Fibroblast of skin of right quadriceps (primary cell): ENCODE results near the gene FAU.
"Not testable (repeated sequence)": the region's sequence is repeated elsewhere in the genome, so short reads cannot be mapped to it uniquely, and the experiment has no call there.

ENCODE experiments used
- DNase-seq: peaks from one replicate; pipeline ENCODE4 v3.0.0-alpha.2; 2013

Gene FAU

DNA sequence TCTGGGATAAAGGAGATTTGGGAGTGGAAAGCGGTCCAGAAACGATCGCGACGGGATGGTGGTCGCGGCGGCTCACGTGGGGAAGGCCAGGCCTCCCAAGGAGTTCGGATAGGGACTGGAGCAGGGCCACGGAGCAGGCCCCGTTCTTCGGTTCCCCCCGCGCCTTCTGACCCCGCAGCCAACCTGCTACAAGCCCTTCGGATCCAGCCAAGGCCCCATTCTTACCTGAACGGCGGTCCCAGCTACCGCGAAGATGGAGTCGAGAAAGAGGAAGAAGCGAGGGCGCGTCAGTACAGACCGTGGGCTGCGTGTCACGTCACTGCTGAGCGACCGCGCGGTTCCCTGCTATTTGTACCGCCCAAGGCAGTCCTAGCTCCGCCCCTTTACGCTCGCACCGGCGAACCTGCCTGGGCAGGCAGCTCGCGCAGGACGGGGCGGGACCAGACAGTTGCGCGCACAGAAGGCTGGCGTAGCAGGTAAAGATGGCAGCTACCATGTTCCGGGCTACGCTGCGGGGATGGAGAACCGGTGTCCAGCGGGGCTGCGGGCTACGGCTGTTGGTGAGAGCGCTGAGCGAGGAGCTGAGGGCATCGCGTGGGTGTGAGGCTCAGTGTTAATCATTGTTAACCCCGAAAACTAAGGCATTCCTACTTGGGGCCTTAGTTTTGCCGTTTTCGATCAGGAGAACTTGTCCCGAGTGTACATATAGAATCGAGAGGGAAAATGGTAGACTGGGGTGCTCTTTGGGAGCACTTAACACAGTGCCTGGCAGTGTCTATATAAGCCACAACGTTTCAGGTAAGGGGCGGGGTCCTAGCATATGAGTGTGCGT lies at the start of gene FAU, which contains the start of gene MRPL49:
TSS of gene FAU (minus strand) at position 270 of the 832 bp plus-strand sequence. CDS start 321 bp downstream, outside the sequence.
TSS of gene MRPL49 (plus strand) at position 457 of the 832 bp plus-strand sequence. CDS start at position 483, 26 bp downstream.
- peak; percentile 94 for DNase-seq

DNA sequence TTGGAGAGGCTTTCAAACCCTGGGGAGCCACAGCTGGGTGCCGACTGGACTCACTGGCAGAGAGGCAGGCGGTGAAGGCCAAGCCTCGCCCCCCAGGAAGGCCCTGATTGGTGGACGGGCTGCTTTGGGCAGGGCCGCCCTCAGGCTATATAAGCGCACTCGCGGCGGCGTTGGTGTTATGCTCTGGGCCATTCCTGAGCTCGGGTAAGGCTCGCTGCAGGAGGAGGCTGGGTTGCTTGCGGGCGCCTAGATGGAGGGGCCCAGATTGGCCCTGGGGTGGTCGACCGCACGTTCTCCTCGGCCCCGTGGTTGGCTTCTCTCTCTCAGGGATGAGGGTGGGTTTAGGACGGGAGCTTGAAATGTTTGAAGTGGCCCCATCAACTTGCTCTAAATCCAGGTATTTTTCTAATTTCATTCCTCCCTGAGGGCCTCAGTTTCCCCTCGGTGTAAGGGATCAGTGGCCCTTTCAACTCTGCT lies 48.2 kb upstream of the FAU start, which contains the start of gene SPDYC:
TSS of gene SPDYC (plus strand) at position 176 of the 477 bp plus-strand sequence. CDS start 1,125 bp downstream, outside the sequence.
- no peak for DNase-seq

DNA sequence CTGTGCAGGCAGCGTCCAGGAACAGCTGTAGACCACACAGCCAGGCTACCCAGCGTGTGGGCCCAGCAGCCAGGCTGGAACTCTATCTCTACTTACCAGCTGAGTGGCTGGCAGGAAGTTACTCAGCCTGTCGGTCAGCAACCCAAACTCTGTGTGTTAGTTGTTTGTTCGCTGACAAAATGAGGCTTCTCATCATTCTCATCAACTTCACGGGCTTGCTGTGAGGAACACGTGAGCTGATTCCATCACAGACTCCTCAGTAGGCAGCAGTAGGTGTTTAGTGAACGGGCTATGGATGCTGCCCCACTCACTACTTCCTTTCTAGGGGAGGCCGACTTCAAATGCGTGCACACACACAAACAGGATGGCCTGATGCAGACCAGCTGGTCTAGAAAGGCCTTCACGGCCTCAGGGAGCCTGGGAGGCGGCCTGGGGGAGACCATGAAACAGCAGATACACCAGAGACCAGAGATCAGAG lies 47.3 kb upstream of the FAU start:
- DNase-seq: peak; percentile 24

DNA sequence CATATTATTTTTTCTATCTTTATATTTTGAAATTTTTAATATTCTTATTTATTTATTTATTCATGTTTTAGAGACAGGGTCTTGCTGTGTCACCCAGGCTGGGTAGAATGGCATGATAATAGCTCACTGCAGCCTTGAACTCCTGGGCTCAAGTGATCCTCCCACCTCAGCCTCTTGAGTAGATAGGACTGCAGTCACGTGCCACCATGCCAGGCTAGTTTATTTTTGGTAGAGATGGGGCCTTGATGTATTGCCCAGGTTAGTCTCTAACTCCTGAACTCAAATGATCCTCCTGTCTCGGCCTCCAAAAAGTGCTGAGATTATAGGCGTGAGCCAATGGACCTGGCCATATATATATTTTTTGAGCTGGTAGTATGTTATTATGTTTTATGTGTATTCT lies 45.7 kb upstream of the FAU start:
- DNase-seq: no peak

DNA sequence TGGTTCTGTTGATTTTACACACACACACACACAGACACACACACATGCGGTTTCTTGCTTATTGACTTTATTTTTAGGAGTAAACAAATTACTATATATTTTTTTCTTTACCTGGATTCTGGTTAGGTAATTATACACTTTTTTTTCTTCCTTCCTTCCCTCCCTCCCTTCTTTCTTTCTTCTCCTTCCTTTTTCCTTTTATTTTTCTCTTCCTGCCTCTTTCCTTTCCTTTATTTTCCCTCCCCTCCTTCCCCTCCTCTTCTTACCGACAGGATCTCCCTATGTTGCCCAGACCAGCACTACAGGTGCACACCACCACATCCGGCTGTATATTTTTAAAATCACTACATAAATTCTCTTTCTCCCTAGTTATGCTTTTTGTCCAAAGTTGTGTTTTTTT lies 45.0 kb upstream of the FAU start:
- no peak for DNase-seq

DNA sequence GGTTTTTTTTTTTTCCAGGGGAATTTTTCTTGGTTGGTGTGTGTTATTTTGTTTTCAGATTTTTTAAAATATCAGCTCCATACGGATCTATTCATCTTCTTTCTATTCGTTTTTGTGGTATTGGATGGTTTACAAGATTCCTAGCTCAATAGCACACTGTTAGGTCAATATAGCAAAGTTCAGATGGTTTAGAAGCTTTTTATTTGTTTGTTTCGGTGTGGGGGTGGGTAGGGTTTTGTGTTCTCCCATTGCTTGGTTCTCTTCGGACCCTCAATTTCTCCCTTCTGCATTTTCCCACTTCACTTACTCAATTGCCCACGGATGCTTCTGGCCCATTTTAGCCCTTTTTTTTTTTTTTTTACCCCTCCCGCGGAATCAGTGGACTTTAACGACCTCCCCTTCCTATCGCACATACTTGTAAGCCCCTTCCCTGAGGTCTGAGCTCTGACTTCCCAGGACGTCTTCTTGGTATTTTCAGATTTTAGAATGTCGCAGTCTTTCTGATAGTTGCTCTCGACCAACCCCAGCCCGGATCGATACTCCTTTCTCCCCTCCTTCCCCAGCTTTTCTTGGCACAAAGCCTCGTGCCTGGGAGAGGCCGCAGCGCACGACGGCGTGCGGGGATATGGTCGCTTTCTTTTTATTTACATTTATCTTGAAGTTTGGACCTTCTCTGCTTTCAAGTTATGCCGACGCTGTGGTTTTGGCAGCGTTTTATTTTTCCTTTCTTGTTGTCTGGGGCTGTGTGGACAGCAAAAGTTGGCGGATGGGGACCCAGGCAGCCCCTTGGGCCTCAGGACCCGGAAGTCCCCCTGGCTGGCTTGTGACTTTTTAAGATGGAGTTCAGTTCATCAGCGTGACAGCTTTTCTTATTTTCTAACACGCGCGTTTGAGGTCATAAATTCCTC lies 43.7 kb upstream of the FAU start:
- DNase-seq: no peak

DNA sequence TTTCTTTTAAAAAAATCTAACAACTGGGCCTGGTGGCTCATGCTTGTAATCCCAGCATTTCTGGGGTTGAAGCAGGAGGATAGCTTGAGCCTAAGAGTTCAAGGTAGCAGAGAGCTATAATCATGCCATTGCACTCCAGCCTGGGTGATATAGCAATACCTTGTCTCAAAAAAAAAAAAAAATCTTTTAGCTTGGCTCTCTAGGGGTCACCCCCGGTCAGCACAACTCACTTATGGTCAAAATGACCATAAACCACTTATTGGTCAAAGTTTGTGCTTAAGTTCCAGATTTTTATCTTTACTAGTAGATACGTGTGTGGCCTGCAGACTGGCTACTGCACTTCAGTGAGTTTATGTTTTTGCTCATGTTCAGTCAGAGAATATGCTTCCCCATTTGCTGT lies 41.8 kb upstream of the FAU start:
- DNase-seq: no peak

DNA sequence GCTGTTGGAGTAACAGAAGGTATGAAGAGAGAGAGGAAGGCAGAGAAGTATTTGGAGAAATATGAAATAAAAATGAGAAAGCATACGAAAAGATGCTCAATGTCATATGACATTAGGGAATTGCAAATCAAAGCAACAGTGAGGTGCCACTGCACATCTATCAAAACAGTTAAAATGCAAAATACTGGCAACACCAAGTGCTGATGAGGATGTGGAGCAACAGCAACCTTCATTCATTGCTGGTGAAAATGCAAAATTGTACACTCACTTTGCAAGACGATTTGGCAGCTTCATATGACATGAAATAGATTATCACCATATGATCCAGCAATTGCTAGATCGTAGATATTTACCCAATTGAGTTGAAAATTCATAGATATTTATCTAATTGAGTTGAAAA lies 38.7 kb upstream of the FAU start:
- DNase-seq: no peak

DNA sequence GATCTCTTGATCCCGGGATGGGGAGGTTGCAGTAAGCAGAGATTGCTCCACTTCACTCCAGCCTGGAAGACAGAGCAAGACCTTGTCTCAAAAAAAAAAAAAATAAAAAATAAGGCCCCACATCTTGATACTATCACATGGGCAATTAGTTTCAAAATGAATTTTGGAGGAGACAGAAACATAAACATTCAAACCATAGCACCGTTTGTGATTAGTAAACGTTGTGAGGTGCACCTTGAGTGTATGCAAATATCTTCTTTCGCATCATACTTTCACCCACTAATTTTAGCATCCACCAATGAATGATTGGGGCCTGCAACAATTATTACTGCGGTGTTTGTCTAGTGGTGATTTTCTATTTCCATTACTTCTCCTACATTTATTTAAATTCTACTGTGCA lies 37.1 kb upstream of the FAU start:
- no peak for DNase-seq

DNA sequence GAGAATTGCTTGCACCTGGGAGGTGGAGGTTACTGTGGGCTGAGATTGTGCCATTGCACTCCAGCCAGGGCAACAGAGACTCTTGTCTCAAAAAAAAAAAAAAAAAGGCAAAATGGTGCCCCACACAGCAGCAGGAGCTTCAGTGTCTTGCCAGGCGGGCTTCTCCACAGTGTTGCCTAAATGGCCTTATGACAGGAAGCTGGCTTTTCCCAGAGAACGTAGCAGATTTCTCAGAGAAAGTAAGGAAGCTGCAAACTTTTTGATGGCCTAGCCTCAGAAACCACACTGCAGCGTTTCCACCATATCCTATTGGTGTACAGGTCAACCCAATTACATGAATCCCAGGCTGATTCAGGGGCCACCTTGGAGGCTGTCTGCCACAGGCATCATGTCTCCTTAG lies 35.4 kb upstream of the FAU start:
- no peak for DNase-seq

DNA sequence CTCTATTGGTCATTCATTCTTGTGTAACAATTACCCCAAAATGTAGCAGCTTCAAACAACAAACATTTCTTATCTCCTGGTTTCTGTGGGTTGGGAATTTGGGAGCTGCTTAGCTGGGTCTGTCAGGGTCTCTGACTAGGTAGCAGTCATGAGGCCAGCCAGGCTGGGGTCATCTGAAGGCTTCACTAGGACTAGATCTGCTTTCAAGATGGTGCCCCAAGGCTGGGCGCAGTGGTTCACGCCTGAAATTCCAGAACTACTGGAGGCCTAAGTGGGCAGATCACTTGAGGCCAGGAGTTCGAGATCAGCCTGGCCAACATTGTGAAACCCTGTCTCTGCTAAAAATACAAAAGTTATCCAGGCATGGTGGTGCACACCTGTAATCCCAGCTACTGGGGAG lies 35.0 kb upstream of the FAU start:
- DNase-seq: no peak

DNA sequence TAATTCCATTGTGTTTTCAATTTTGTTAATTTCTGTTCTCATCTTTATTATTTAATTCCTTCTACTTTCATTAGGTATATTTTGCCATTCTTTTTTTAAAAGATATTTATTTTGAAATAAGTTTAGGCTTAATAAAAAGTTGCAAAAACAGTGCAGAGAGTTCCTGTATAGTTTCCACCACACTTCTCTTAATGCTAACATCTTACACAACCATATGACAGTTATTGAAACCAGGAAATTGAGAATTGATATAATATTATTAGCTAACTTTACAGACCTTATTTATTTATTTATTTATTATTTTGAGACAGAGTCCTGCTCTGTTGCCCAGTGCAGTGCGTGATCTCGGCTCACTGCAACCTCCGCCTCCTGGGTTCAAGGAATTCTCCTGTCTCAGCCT lies 34.3 kb upstream of the FAU start:
- DNase-seq: no peak

DNA sequence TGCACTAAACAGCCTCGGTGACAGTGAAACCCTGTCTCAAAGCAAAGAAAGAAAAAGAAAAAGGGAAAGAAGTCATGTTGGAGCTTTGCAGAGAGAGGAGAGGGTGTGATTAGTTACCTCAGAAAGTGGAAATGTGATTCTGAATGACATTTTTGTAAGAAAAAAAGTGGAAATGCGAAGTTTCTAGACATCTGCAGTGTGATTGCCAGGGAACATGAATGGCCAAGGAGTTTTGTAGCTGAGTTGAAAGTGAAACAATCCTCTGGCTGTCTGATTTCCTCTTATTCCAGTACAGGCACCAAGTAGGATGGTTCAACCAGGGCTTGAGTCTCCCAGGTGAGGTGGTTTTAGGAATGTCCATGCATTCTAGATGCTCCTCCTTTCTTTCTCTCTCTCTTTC lies 30.2 kb upstream of the FAU start:
- no peak for DNase-seq

DNA sequence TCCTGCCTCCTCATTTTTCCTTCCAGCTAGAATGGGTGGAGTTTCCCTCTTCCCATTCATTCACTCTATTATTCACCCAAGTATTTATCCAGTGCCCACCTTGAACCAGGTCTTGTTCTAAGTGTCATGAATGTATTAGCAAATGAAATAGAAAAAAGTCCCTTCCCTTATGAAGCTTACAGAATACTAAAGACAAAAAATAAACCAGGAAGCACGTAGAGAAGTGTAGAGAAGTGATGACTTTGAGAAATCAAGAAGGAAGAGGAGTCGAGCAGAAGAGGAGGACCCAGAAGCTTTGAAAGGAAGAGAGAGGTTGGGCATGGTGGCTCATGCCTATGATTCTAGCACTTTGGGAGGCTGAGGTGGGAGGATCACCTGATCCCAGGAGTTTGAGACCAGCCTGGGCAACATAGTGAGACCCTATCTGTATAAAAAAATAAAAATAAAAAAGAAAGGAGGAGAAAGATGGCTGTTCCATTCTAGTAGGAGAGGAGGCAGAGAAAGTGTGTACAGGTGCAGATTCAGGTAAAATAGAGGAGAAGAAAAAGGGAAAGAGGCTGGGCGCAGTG lies 29.5 kb upstream of the FAU start:
- no peak for DNase-seq

DNA sequence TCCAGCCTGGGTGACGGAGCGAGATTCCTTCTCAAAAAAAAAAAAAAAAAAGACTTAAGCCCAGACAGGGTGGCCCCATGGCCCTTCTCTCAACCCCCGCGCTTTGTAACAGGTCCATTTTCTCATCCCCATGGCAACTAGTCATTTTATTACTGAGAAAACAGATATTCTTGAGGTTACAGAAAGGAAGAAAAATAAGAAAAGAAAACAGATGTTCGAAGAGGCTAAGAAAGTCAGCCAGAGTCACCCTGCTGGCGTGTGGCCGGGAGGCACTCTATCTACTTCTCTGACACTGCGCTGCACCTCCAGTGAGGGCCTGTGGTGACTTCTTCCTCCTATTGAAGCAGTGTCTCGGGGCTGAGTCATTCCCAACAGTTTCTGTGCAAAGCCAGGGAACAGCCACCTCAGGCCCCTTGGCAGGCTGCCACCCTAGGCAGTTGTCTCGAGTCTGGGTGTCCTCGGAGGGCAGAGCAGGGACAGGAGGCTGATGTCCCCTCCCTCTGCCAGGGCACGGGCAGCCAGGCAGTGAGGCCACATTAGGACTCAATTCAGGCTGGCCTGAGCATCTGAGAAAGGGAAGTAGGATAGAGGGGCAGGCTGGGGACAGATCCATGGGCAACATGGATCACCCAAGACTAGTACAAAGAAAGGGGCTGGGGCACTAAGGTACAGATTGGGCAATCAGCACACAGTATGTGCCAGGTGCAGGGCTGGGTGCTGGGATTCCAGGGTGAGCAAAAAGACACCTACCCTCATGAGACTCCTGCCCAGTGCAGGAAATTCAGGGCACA lies 28.8 kb upstream of the FAU start:
- DNase-seq: peak; percentile 85

DNA sequence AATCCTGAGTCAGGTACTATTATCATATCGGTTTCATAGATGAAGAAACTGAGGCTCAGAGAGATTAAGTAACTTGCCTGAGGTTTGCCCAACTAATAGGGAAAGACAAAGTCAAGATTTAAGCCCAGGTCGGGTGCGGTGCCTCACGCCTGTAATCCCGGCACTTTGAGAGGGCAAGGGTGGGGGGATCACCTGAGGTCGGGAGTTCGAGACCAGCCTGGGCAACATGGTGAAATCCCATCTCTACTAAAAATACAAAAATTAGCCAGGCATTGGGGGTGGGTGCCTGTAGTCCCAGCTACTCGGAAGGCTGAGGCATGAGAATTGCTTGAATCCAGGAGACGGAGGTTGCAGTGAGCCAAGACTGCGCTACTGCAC lies 28.2 kb upstream of the FAU start:
- DNase-seq: not testable (repeated sequence)

DNA sequence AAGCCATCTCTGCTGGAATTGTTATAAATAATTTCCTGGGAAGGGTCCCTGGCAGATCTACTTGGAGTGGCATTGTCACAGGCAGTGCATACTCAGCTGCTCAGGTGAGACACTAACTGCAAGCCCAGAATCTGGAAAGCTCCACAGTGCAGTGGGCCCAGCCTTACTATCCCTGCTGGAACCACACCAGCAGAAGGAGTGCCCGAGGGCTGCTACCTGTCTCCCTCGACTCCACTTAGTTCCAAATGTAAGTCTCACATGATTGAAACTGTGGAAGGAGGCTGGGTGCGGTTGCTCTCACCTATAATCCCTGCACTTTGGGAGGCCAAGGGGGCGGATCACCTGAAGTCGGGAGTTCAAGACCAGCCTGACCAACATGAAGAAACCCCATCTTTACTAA lies 26.7 kb upstream of the FAU start:
- no peak for DNase-seq

DNA sequence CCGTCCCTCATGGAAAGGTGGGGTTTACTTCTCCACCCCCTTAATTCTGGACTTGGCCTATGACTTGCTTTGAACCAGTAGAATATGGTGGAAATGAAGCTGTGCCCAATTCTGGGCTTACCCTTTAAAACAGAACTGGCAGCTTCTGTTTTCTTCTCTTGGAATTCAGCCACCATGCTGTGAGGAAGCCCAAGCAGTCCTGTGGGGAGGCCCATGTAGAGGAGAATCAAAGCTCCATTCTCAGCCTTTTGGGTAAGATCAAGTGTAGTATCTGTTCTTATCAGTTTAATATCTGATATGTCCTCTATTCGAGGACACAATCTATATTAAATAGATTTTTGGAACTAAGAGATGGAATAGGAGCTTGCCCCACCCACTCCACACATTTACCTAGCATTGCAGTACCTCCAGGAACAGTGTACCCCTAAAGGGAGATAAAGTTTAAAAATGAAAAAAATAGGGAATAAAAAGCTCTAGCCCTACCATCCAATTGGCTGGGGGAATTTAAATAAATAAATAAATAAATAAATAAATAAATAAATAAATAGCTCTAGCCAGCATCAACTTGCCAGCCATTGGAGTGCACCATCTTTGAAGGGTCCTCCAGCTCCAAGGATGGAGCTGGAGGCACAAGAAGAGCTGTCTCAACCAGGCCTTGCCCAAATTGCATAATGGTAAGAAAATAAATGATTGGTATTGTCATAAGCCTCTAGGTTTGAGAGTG lies 25.6 kb upstream of the FAU start:
- DNase-seq: no peak

DNA sequence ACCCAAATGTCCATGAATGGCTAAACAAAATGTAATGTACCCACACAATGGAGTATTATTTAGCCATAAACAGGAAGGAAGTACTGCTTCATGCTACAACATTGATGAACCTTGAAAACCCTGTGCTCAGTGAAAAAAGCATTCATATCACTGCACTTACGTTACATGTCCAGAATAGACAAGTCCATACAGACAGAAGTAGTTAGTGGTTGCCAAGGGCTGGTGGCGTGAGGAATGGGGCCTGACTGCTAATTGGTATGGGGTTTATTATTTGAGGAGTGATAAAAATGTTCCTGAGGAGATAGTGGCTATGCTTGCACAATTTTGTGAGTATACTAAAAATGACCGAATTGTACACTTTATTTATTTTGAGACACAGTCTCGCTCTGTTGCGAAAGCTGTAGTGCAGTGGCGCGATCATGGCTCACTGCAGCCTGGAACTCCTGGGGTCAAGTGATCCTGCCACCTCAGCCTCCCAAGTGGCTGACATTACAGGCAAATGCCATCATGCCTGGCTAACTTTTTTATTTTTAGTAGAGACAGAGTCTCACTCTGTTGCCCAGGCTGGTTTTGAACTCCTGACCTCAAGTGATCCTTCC lies 20.1 kb upstream of the FAU start:
- DNase-seq: no peak

DNA sequence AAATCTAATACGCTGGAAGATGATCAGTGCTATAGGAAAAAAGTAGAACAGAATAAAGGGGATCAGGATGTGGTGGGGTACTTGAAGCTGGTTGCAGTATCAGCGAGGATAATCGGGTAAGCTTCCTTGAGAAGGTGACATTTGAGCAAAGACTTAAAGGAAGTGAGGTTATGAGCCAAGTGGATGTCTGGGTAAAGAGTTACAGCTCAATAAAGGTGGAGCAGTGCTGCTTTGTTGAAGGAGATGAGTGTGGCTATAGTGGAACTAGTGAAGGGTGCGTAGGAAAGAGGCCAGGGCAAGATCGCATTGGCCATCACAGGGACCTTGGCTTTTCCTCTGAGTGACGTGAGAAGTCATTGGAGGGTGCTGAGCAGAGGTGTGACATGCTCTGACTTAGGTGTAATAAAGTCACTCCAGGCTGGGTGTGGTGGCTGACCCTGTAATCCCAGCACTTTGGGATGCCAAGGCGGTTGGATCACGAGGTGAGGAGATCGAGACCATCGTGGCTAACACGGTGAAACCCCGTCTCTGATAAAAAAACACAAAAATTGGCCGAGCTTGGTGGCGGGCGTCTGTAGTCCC lies 14.7 kb upstream of the FAU start:
- DNase-seq: no peak

DNA sequence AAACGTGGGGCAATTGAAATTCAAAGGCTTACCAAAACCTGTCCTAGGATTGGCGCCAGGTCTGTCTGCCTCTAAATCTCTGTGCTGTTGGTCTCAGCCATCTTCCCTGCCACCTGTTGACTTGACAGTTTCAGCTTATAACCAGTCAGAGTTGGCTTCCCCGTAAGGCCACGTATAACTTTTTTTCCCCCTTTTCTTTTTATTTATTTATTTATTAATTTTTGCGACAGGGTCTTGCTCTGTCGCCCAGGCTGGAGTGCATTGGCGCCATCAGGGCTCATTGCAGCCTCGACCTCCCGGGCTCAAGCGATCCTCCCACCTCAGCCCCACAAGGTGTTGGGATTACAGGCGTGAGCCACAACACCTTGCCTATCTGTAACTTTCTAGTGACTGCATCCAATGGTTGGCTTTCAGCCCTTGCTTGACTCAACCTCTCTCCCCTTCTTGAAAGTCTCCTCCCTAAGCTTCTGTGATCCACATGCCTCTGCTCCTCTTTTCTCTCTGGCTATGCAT lies 13.8 kb upstream of the FAU start:
- DNase-seq: no peak
